Caco-2 (cell line): ENCODE measurements around the gene BHLHA9. TPM values are rescaled to one million over a fixed set of nuclear protein-coding genes. Genes with fewer than 3 reads are reported as not detected.

Source experiments
- BruUV-seq: library from RNA; stranded (reverse); fragments of 400-500 nt; replicated peaks from 2 replicates; lab custom pipeline; 2021; lab: Mats Ljungman, UMichigan
- CTCF ChIA-PET: fragments of 300-600 bp; sonication (Branson Sonifier 250); formaldehyde crosslinking; loops from one replicate; lab custom pipeline; 2022; ENCODE audit warnings: antibody characterized with exemption; lab: Charles Lee
- POLR2A ChIA-PET: fragments of 300-600 bp; sonication (Branson Sonifier 250); formaldehyde crosslinking; loops from one replicate; lab custom pipeline; 2022; ENCODE audit warnings: antibody characterized with exemption; lab: Charles Lee
- DNase-seq, 2 experiments: peaks; one replicate each; pipeline versions ENCODE4 v3.0.0 to v3.0.0-alpha.2; 2020 to 2022
- H3K27me3 ChIP-seq: replicated peaks from 2 replicates; pipeline ENCODE4 v1.6.0; 2011; ENCODE audit warnings: low read length; ENCODE audit not compliant: control insufficient read depth, insufficient read depth
- H3K36me3 ChIP-seq: 2 replicates; pipeline ENCODE4 v1.5.1; 2011; ENCODE audit warnings: low read length; ENCODE audit not compliant: control insufficient read depth, insufficient read depth
- H3K4me1 ChIP-seq: fragments of 250-450 bp; sonication (Bioruptor Pico); 2 replicates; pipeline ENCODE4 v1.5.1; 2020; ENCODE audit warnings: mild to moderate bottlenecking
- H3K4me3 ChIP-seq: 2 replicates; pipeline ENCODE4 v1.5.1; 2011; ENCODE audit warnings: low read depth, mild to moderate bottlenecking, control low read depth, low read length
- H3K9me3 ChIP-seq: fragments of 250-450 bp; sonication (Bioruptor Pico); 2 replicates; pipeline ENCODE4 v1.5.1; 2020; ENCODE audit warnings: mild to moderate bottlenecking, moderate library complexity
- H3K27ac Mint-ChIP-seq: one replicate; pipeline ENCODE4 v1.8.0; 2022; ENCODE audit warnings: mixed read lengths; ENCODE audit not compliant: unreplicated experiment
- H3K27me3 Mint-ChIP-seq: one replicate; pipeline ENCODE4 v1.8.0; 2022; ENCODE audit warnings: mixed read lengths; ENCODE audit not compliant: insufficient read depth, unreplicated experiment
- H3K36me3 Mint-ChIP-seq: one replicate; pipeline ENCODE4 v1.8.0; 2022; ENCODE audit warnings: mild to moderate bottlenecking, mixed read lengths; ENCODE audit not compliant: insufficient read depth, unreplicated experiment
- H3K4me1 Mint-ChIP-seq: one replicate; pipeline ENCODE4 v1.8.0; 2022; ENCODE audit warnings: low read depth, mixed read lengths; ENCODE audit not compliant: unreplicated experiment
- H3K4me3 Mint-ChIP-seq: one replicate; pipeline ENCODE4 v1.8.0; 2022; ENCODE audit warnings: mild to moderate bottlenecking, moderate library complexity, mixed read lengths; ENCODE audit not compliant: unreplicated experiment
- H3K9me3 Mint-ChIP-seq: one replicate; pipeline ENCODE4 v1.8.0; 2022; ENCODE audit warnings: mixed read lengths; ENCODE audit not compliant: unreplicated experiment
- intact Hi-C: fragments of 100-400 bp; cut with micrococcal nuclease; formaldehyde crosslinking; loops from one replicate; pipeline ENCODE4 v1.10.0; 2022; ENCODE audit not compliant: unreplicated experiment
- total RNA-seq: library from RNA; stranded (reverse); gene quantifications from 2 replicates; pipeline ENCODE4 v1.2.3, GENCODE V29; 2022
- TF ChIP-seq, protein P1 (sequence below), 2 experiments: fragments of 200-600 bp in 1 of 2; IDR thresholded peaks; 1 replicate in 1 of 2; 2 replicates in 1 of 2; pipeline versions ENCODE4 v1.5.1 to v1.8.0; 2011 to 2022; ENCODE audit warnings: antibody characterized with exemption in 1 of 2, control low read depth in 1 of 2, inconsistent platforms in 1 of 2, low read depth in 1 of 2, low read length in 1 of 2, mild to moderate bottlenecking in 1 of 2, moderate library complexity in 1 of 2; ENCODE audit not compliant: insufficient read depth in 1 of 2, severe bottlenecking in 1 of 2, unreplicated experiment in 1 of 2

Gene BHLHA9
- total RNA-seq, 1 experiment from 2014 or later = not detected

DNA sequence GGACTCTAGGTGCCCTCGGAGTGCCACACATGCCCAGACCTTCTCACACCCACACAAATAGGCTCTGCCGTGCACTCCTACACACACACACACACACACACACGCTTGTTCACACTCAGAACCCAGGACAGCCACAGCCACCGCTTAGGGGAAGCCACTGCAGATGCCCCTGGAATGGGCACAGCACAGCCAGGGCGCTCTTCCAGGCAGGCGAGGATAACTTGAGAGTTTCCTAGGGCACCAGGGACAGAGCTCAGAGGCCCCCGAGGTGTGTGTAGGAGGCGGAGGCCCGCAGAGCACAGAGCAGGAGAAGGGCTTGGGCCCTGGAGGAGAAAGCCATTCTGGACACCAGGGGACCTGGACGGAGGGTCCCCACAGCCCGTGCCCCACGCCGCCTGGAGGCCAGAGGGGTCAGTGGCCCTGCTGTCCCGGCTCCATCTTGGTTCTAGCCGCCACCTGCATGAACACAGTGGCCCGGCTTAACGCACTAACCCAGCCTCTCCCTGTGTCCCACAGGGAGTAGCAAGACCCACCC lies 30.2 kb downstream of the BHLHA9 start:
- Mint-ChIP-seq H3K4me1 (no peaks in the 10 kb centered on the region), H3K36me3 (no peaks in the 10 kb centered on the region), H3K9me3 (no peaks in the 10 kb centered on the region), H3K4me3 (no peak overlapping the region), H3K27ac (no peak overlapping the region), H3K27me3 (no peaks in the 10 kb centered on the region)
- CTCF ChIA-PET = no interaction called here
- no peaks in the 10 kb centered on the region for H3K27me3 ChIP-seq
- POLR2A ChIA-PET = no interaction called here
- H3K36me3 ChIP-seq = no peaks in the 10 kb centered on the region
- intact Hi-C loops = no loop called here
- TF ChIP-seq, protein P1, sequence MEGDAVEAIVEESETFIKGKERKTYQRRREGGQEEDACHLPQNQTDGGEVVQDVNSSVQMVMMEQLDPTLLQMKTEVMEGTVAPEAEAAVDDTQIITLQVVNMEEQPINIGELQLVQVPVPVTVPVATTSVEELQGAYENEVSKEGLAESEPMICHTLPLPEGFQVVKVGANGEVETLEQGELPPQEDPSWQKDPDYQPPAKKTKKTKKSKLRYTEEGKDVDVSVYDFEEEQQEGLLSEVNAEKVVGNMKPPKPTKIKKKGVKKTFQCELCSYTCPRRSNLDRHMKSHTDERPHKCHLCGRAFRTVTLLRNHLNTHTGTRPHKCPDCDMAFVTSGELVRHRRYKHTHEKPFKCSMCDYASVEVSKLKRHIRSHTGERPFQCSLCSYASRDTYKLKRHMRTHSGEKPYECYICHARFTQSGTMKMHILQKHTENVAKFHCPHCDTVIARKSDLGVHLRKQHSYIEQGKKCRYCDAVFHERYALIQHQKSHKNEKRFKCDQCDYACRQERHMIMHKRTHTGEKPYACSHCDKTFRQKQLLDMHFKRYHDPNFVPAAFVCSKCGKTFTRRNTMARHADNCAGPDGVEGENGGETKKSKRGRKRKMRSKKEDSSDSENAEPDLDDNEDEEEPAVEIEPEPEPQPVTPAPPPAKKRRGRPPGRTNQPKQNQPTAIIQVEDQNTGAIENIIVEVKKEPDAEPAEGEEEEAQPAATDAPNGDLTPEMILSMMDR (IDR thresholded peaks at IDR 0.05; ENCODE audit: insufficient read depth in 1 of 2, low read depth in 1 of 2, low read length in 1 of 2, severe bottlenecking in 1 of 2, unreplicated experiment in 1 of 2) = no peak
- no peaks in the 10 kb centered on the region for H3K9me3 ChIP-seq
- DNase-seq = no peak
- BruUV-seq = no TSS peak
- peaks cover 7% of the 10 kb centered on the region; the same call in 1 of the 2 replicates for H3K4me1 ChIP-seq
- H3K4me3 ChIP-seq = no peak overlapping the region

DNA sequence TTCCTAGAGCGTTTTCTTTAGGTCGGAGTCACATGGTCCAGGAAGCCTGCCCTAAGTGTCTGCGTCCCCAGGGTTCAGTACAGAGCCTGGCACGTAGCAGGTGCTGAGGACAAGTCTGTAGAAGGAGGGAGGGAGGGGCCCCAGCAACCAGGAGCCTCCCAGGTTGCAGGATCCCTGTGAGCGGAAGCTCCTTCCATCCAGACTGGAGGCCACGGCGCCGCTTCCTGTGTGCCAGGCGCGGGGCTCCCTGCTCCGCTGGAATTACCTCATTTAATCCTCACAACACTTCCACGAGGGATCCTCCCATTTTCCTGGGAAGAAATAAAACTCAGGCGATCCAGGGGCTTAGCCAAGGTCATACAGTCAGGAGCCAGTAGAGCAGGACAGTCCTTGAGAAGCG lies 31.3 kb downstream of the BHLHA9 start:
- Histone ChIP-seq H3K9me3 (no peaks in the 10 kb centered on the region), H3K27me3 (no peaks in the 10 kb centered on the region), H3K4me3 (no peak overlapping the region), H3K4me1 (peaks cover 7% of the 10 kb centered on the region; the same call in 1 of the 2 replicates), H3K36me3 (no peaks in the 10 kb centered on the region)
- Mint-ChIP-seq H3K9me3 (no peaks in the 10 kb centered on the region), H3K27me3 (no peaks in the 10 kb centered on the region), H3K4me1 (no peaks in the 10 kb centered on the region), H3K4me3 (no peak overlapping the region), H3K36me3 (no peaks in the 10 kb centered on the region), H3K27ac (no peak overlapping the region)
- ChIA-PET POLR2A (no interaction called here), CTCF (interaction anchor here (0.7 kb wide), 1 partner anchor 64 kb away, joined by 5 read pairs; no protein-coding TSS in a partner anchor)
- DNase-seq = no peak
- intact Hi-C loops = no loop called here
- BruUV-seq = no TSS peak
- TF ChIP-seq, protein P1 (IDR thresholded peaks at IDR 0.05; ENCODE audit: insufficient read depth in 1 of 2, low read depth in 1 of 2, low read length in 1 of 2, severe bottlenecking in 1 of 2, unreplicated experiment in 1 of 2) = no peak

DNA sequence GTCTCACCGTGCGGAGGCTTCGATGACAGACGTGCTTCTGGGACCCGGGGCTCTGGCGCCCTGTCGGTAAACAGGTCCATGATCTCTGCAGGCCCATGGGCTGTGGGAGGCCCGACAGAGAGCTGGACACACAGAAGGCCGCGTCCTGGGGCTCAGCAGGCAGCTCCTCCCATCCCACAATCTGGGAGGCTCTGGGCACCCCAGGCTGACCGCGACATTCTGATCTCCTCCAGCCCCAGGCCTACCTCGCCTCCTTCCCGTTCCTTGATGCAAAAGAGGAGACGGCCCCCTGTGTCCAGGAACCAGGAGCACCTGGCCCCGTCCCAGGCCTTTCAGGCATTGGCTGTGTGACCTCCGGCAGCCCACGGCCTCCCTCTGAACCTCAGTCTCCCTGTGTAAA lies 32.5 kb downstream of the BHLHA9 start:
- TF ChIP-seq, protein P1 (IDR thresholded peaks at IDR 0.05; ENCODE audit: insufficient read depth in 1 of 2, low read depth in 1 of 2, low read length in 1 of 2, severe bottlenecking in 1 of 2, unreplicated experiment in 1 of 2) = no peak
- Mint-ChIP-seq H3K36me3 (no peaks in the 10 kb centered on the region), H3K4me3 (no peak overlapping the region), H3K27me3 (peaks cover 4% of the 10 kb centered on the region), H3K27ac (no peak overlapping the region), H3K4me1 (no peaks in the 10 kb centered on the region), H3K9me3 (no peaks in the 10 kb centered on the region)
- DNase-seq = no peak
- BruUV-seq = no TSS peak
- H3K4me3 ChIP-seq = no peak overlapping the region
- CTCF ChIA-PET = no interaction called here
- peaks cover 7% of the 10 kb centered on the region; the same call in 1 of the 2 replicates for H3K4me1 ChIP-seq
- H3K9me3 ChIP-seq = no peaks in the 10 kb centered on the region
- intact Hi-C loops = no loop called here
- POLR2A ChIA-PET = no interaction called here
- no peaks in the 10 kb centered on the region for H3K27me3 ChIP-seq
- H3K36me3 ChIP-seq = no peaks in the 10 kb centered on the region
